Ishikawa (cell line): ENCODE measurements around the gene SLC6A20.

Experiments
- CEBPB ChIP-seq: IDR thresholded peaks from 2 replicates; pipeline ENCODE4 v1.6.1; 2012
- CREB1 ChIP-seq: IDR thresholded peaks from 2 replicates; pipeline ENCODE4 v1.6.1; 2012; ENCODE audit warnings: low read depth
- EGR1 ChIP-seq: IDR thresholded peaks from 2 replicates; pipeline ENCODE4 v1.6.1; 2012
- EP300 ChIP-seq: IDR thresholded peaks from 2 replicates; pipeline ENCODE4 v1.6.1; 2012; ENCODE audit warnings: borderline replicate concordance
- FOXM1 ChIP-seq: IDR thresholded peaks from 2 replicates; pipeline ENCODE4 v1.6.1; 2012; ENCODE audit warnings: low read depth, borderline replicate concordance
- NFIC ChIP-seq: IDR thresholded peaks from 2 replicates; pipeline ENCODE4 v1.6.1; 2012
- RAD21 ChIP-seq: IDR thresholded peaks from 2 replicates; pipeline ENCODE4 v1.6.1; 2012; ENCODE audit warnings: low read depth
- TAF1 ChIP-seq: IDR thresholded peaks from 2 replicates; pipeline ENCODE4 v1.6.1; 2012; ENCODE audit warnings: low read depth, mild to moderate bottlenecking
- TCF12 ChIP-seq: IDR thresholded peaks from 2 replicates; pipeline ENCODE4 v1.6.1; 2012; ENCODE audit warnings: low read depth
- TEAD4 ChIP-seq: IDR thresholded peaks from 2 replicates; pipeline ENCODE4 v1.6.1; 2012
- YY1 ChIP-seq: IDR thresholded peaks from 2 replicates; pipeline ENCODE4 v1.6.1; 2012; ENCODE audit warnings: low read depth
- ZBTB7A ChIP-seq: IDR thresholded peaks from 2 replicates; pipeline ENCODE4 v1.6.1; 2012; ENCODE audit warnings: low read depth
- TF ChIP-seq, protein P1 (sequence below): IDR thresholded peaks from 2 replicates; pipeline ENCODE4 v1.6.1; 2012
- TF ChIP-seq, protein P2 (sequence below): IDR thresholded peaks from 2 replicates; pipeline ENCODE4 v1.6.1; 2012
- TF ChIP-seq, protein P3 (sequence below): IDR thresholded peaks from 2 replicates; pipeline ENCODE4 v1.6.1; 2012; ENCODE audit warnings: low read depth, mild to moderate bottlenecking

The SLC6A20 gene

DNA sequence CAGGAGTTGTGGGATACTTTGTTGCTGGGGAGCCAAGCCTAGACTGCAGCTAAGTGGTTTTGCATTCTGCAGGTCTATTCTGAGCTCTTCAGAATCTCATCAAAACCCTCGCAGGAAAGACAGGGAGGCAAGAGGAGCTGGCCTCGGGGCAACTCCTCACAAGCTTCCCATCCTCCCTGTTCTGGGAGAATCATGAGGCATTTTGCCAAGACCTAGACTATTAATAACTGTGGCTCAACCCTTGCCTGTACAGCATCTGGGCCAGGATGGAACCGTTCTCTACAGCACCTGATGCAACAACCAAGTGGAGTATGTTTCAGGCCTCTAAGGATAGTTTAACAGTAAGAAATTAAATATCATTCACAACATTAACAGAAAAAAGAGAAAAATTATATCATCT lies 20.2 kb upstream of the SLC6A20 start:
- TF ChIP-seq YY1 (no peak), TEAD4 (no peak), EP300 (no peak), NFIC (no peak), EGR1 (no peak), ZBTB7A (no peak), CREB1 (no peak), TCF12 (no peak), FOXM1 (no peak), TAF1 (no peak), RAD21 (no peak), CEBPB (no peak)
- TF ChIP-seq, protein P1, sequence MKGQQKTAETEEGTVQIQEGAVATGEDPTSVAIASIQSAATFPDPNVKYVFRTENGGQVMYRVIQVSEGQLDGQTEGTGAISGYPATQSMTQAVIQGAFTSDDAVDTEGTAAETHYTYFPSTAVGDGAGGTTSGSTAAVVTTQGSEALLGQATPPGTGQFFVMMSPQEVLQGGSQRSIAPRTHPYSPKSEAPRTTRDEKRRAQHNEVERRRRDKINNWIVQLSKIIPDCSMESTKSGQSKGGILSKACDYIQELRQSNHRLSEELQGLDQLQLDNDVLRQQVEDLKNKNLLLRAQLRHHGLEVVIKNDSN = no peak
- TF ChIP-seq, protein P2, sequence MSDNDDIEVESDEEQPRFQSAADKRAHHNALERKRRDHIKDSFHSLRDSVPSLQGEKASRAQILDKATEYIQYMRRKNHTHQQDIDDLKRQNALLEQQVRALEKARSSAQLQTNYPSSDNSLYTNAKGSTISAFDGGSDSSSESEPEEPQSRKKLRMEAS = no peak

DNA sequence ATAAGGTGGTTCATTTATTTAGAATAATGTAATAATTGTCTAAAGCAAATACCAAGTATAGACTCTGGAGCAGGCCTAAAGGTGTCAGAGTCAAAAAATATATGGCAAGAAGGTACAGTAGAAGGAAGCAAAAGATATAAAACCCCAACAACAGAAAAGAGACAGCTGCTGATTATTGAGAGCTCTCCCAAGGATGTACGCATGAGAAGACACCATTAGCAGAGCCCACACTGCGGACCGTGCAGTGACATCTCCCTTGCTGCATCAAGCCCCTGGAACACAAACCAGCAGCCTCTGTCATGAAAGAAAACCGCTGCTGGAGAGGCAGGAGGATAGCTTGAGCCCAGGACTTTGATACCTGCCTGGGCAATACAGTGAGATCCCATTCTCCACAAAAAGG lies 18.0 kb upstream of the SLC6A20 start:
- TF ChIP-seq, protein P1 = no peak
- TF ChIP-seq FOXM1 (no peak), YY1 (no peak), NFIC (no peak), EGR1 (no peak), TEAD4 (no peak), RAD21 (no peak), TAF1 (no peak), TCF12 (no peak), CREB1 (no peak), ZBTB7A (no peak), EP300 (no peak), CEBPB (no peak)
- TF ChIP-seq, protein P3, sequence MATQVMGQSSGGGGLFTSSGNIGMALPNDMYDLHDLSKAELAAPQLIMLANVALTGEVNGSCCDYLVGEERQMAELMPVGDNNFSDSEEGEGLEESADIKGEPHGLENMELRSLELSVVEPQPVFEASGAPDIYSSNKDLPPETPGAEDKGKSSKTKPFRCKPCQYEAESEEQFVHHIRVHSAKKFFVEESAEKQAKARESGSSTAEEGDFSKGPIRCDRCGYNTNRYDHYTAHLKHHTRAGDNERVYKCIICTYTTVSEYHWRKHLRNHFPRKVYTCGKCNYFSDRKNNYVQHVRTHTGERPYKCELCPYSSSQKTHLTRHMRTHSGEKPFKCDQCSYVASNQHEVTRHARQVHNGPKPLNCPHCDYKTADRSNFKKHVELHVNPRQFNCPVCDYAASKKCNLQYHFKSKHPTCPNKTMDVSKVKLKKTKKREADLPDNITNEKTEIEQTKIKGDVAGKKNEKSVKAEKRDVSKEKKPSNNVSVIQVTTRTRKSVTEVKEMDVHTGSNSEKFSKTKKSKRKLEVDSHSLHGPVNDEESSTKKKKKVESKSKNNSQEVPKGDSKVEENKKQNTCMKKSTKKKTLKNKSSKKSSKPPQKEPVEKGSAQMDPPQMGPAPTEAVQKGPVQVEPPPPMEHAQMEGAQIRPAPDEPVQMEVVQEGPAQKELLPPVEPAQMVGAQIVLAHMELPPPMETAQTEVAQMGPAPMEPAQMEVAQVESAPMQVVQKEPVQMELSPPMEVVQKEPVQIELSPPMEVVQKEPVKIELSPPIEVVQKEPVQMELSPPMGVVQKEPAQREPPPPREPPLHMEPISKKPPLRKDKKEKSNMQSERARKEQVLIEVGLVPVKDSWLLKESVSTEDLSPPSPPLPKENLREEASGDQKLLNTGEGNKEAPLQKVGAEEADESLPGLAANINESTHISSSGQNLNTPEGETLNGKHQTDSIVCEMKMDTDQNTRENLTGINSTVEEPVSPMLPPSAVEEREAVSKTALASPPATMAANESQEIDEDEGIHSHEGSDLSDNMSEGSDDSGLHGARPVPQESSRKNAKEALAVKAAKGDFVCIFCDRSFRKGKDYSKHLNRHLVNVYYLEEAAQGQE = no peak
- TF ChIP-seq, protein P2 = no peak

DNA sequence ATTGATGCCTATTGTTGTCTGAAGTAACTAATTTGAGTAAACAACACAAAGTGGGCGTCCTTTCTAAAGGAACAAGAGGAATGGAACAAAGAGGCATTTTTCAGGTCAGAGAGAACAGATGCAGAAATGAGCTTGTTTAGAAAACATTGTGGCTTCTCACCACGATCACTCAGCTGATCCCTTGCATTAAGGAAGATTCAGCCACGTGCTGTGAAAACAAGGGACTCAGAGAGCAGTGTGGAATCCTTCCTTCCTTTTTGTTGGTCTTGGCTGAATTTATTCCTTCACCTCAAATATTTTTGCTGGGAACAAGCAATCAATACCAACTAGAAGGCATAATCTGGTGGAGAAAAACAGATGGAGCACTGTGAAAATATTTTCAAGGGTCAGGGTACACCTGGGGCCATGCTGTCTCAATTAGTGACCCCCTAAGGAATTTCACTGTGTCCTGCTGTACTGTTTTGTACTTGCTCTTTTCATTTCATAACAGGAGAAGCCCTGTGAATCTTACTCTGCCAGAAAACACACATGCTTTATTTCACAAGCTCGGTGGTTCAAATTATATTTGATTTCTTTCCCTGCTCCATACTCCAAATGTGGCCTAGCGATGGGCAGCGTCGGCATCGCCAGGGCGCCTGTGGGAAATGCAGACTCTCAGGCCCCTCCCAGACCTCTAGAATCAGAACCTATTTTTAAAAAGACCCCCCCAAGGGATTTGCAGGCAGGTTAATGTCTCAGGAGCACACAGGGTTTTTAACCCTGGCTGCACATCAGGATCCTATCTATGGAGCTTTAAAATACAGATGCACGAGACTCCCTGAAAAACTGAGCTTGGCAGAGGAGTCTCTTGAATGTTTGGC lies 11.6 kb upstream of the SLC6A20 start:
- TF ChIP-seq, protein P1 = no peak
- TF ChIP-seq TAF1 = no peak
- TF ChIP-seq EGR1 = no peak
- no peak for TF ChIP-seq YY1
- TF ChIP-seq RAD21 = no peak
- TF ChIP-seq NFIC = no peak
- no peak for TF ChIP-seq CEBPB
- TF ChIP-seq, protein P3 = no peak
- TF ChIP-seq FOXM1 = no peak
- no peak for TF ChIP-seq EP300

DNA sequence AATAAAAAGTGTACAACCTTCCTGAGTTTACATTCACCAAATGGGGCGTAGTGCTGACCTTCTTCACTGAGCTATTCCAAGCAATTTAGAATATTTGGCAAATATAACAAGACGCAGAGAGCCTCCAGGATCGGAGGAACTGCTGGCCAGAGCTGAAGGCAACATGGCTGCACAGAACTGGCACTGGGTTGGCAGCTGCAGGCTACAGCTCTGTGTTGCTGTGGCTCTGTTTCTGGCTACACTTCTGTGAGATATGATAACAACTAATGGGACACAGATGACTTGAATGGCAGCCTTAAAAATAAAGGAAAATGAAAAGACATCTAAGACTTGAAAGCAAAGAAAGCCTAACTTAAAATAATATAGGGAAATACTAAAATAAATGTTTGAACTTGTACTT lies 10.8 kb upstream of the SLC6A20 start:
- no peak for TF ChIP-seq FOXM1
- no peak for TF ChIP-seq NFIC
- TF ChIP-seq TCF12 = no peak
- TF ChIP-seq CEBPB = no peak
- no peak for TF ChIP-seq RAD21
- TF ChIP-seq EP300 = no peak
- no peak for TF ChIP-seq TAF1
- TF ChIP-seq EGR1 = no peak
- TF ChIP-seq, protein P2 = no peak
- TF ChIP-seq YY1 = no peak
- no peak for TF ChIP-seq TEAD4
- TF ChIP-seq, protein P1 = no peak
- no peak for TF ChIP-seq CREB1
- TF ChIP-seq, protein P3 = no peak
- no peak for TF ChIP-seq ZBTB7A
